ENCODE results near the gene TMEM255A.

TMEM255A gene

GRCh38 chrX:120316587-120317283 is 5.5 kb upstream of the TMEM255A start:
- Mint-ChIP-seq H3K4me1 (ENCODE audit: low read depth) (no peaks in the 10 kb centered on the region), H3K36me3 (ENCODE audit: low read depth) (no peaks in the 10 kb centered on the region), H3K9me3 (no peaks in the 10 kb centered on the region), H3K27me3 (ENCODE audit: low read depth) (peaks cover 53% of the 10 kb centered on the region), H3K4me3 (no peak overlapping the region), H3K27ac (no peak overlapping the region)

- H3K27me3 Mint-ChIP-seq (ENCODE audit: low read depth), result peaks cover 61% of the 10 kb centered on the region
- H3K4me1 Mint-ChIP-seq (ENCODE audit: low read depth), result no peaks in the 10 kb centered on the region
- no peaks in the 10 kb centered on the region for H3K9me3 Mint-ChIP-seq
- no peak overlapping the region for H3K27ac Mint-ChIP-seq
- no peak overlapping the region for H3K4me3 Mint-ChIP-seq
- H3K36me3 Mint-ChIP-seq (ENCODE audit: low read depth), result no peaks in the 10 kb centered on the region
Observed at GRCh38 chrX:120315776-120316175, 4.5 kb upstream of the TMEM255A start.

GRCh38 chrX:120311727-120312063 is 434 bp upstream of the TMEM255A start:
- no peaks in the 10 kb centered on the region for H3K9me3 Mint-ChIP-seq
- no peak overlapping the region for H3K4me3 Mint-ChIP-seq
- no peaks in the 10 kb centered on the region for H3K36me3 Mint-ChIP-seq (ENCODE audit: low read depth)
- H3K27ac Mint-ChIP-seq, result no peak overlapping the region
- H3K27me3 Mint-ChIP-seq (ENCODE audit: low read depth), result peaks cover 78% of the 10 kb centered on the region
- H3K4me1 Mint-ChIP-seq (ENCODE audit: low read depth), result peaks cover 13% of the 10 kb centered on the region

GRCh38 chrX:120309873-120310705 is 1.2 kb downstream of the TMEM255A start:
- Mint-ChIP-seq H3K36me3 (ENCODE audit: low read depth) (no peaks in the 10 kb centered on the region), H3K27me3 (ENCODE audit: low read depth) (peaks cover 79% of the 10 kb centered on the region), H3K4me3 (peak overlapping the region; percentile 86), H3K27ac (peak overlapping the region; percentile 72), H3K9me3 (no peaks in the 10 kb centered on the region), H3K4me1 (ENCODE audit: low read depth) (peaks cover 17% of the 10 kb centered on the region)

GRCh38 chrX:120308959-120309872 is 2.0 kb downstream of the TMEM255A start:
- Mint-ChIP-seq H3K4me3 (peak overlapping the region; percentile 86), H3K27me3 (ENCODE audit: low read depth) (peaks cover 73% of the 10 kb centered on the region), H3K4me1 (ENCODE audit: low read depth) (peaks cover 17% of the 10 kb centered on the region), H3K36me3 (ENCODE audit: low read depth) (no peaks in the 10 kb centered on the region), H3K27ac (peak overlapping the region; percentile 72), H3K9me3 (no peaks in the 10 kb centered on the region)

- Mint-ChIP-seq H3K4me1 (ENCODE audit: low read depth) (peaks cover 17% of the 10 kb centered on the region), H3K27ac (no peak overlapping the region), H3K9me3 (no peaks in the 10 kb centered on the region), H3K36me3 (ENCODE audit: low read depth) (no peaks in the 10 kb centered on the region), H3K4me3 (no peak overlapping the region), H3K27me3 (ENCODE audit: low read depth) (peaks cover 69% of the 10 kb centered on the region)
Observed at GRCh38 chrX:120308558-120308957, 2.7 kb downstream of the TMEM255A start.

GRCh38 chrX:120306630-120307029 is 4.6 kb downstream of the TMEM255A start:
- Mint-ChIP-seq H3K36me3 (ENCODE audit: low read depth) (no peaks in the 10 kb centered on the region), H3K4me3 (no peak overlapping the region), H3K9me3 (no peaks in the 10 kb centered on the region), H3K4me1 (ENCODE audit: low read depth) (peaks cover 26% of the 10 kb centered on the region), H3K27ac (no peak overlapping the region), H3K27me3 (ENCODE audit: low read depth) (peaks cover 50% of the 10 kb centered on the region)

- Mint-ChIP-seq H3K4me3 (no peak overlapping the region), H3K27me3 (ENCODE audit: low read depth) (peaks cover 40% of the 10 kb centered on the region), H3K27ac (no peak overlapping the region), H3K4me1 (ENCODE audit: low read depth) (peaks cover 26% of the 10 kb centered on the region), H3K9me3 (no peaks in the 10 kb centered on the region), H3K36me3 (ENCODE audit: low read depth) (no peaks in the 10 kb centered on the region)
Observed at GRCh38 chrX:120305531-120306141, 5.6 kb downstream of the TMEM255A start.

GRCh38 chrX:120304256-120304655 is 7.0 kb downstream of the TMEM255A start:
- no peak overlapping the region for H3K4me3 Mint-ChIP-seq
- H3K27me3 Mint-ChIP-seq (ENCODE audit: low read depth), result peaks cover 26% of the 10 kb centered on the region
- no peaks in the 10 kb centered on the region for H3K9me3 Mint-ChIP-seq
- H3K4me1 Mint-ChIP-seq (ENCODE audit: low read depth), result peaks cover 18% of the 10 kb centered on the region
- no peak overlapping the region for H3K27ac Mint-ChIP-seq
- H3K36me3 Mint-ChIP-seq (ENCODE audit: low read depth), result no peaks in the 10 kb centered on the region

GRCh38 chrX:120302434-120302833 is 8.8 kb downstream of the TMEM255A start:
- no peaks in the 10 kb centered on the region for H3K9me3 Mint-ChIP-seq
- peaks cover 17% of the 10 kb centered on the region for H3K4me1 Mint-ChIP-seq (ENCODE audit: low read depth)
- H3K4me3 Mint-ChIP-seq, result peak overlapping the region; percentile 11
- H3K36me3 Mint-ChIP-seq (ENCODE audit: low read depth), result no peaks in the 10 kb centered on the region
- peaks cover 10% of the 10 kb centered on the region for H3K27me3 Mint-ChIP-seq (ENCODE audit: low read depth)
- no peak overlapping the region for H3K27ac Mint-ChIP-seq

- no peaks in the 10 kb centered on the region for H3K36me3 Mint-ChIP-seq (ENCODE audit: low read depth)
Observed at GRCh38 chrX:120301960-120302359, 9.3 kb downstream of the TMEM255A start.

GRCh38 chrX:120301497-120301896 is 9.8 kb downstream of the TMEM255A start:
- H3K9me3 Mint-ChIP-seq, result no peaks in the 10 kb centered on the region
- H3K4me3 Mint-ChIP-seq, result no peak overlapping the region
- peaks cover 11% of the 10 kb centered on the region for H3K4me1 Mint-ChIP-seq (ENCODE audit: low read depth)
- H3K36me3 Mint-ChIP-seq (ENCODE audit: low read depth), result no peaks in the 10 kb centered on the region
- H3K27ac Mint-ChIP-seq, result no peak overlapping the region
- peaks cover 3% of the 10 kb centered on the region for H3K27me3 Mint-ChIP-seq (ENCODE audit: low read depth)

More at GRCh38 chrX:120301960-120302359, 9.3 kb downstream of the TMEM255A start:
- Mint-ChIP-seq H3K27ac (no peak overlapping the region), H3K4me3 (peak overlapping the region; percentile 7), H3K9me3 (no peaks in the 10 kb centered on the region), H3K4me1 (ENCODE audit: low read depth) (peaks cover 16% of the 10 kb centered on the region), H3K27me3 (ENCODE audit: low read depth) (peaks cover 7% of the 10 kb centered on the region)

GRCh38 chrX:120299928-120300327 is 11.3 kb downstream of the TMEM255A start:
- Mint-ChIP-seq H3K4me3 (no peak overlapping the region), H3K36me3 (ENCODE audit: low read depth) (no peaks in the 10 kb centered on the region), H3K27me3 (ENCODE audit: low read depth) (no peaks in the 10 kb centered on the region), H3K4me1 (ENCODE audit: low read depth) (peaks cover 9% of the 10 kb centered on the region), H3K9me3 (no peaks in the 10 kb centered on the region), H3K27ac (no peak overlapping the region)

- H3K27ac Mint-ChIP-seq, result no peak overlapping the region
- no peaks in the 10 kb centered on the region for H3K27me3 Mint-ChIP-seq (ENCODE audit: low read depth)
- no peaks in the 10 kb centered on the region for H3K9me3 Mint-ChIP-seq
- peaks cover 8% of the 10 kb centered on the region for H3K4me1 Mint-ChIP-seq (ENCODE audit: low read depth)
- no peak overlapping the region for H3K4me3 Mint-ChIP-seq
- no peaks in the 10 kb centered on the region for H3K36me3 Mint-ChIP-seq (ENCODE audit: low read depth)
Observed at GRCh38 chrX:120297923-120298322, 13.3 kb downstream of the TMEM255A start.
